Activated T-cell treated with anti-CD3 and anti-CD28 coated beads, Interleukin-2, amount 50 U/mL, for 24 hours (primary cell): Measurements from ENCODE around the gene PDE4D.

Source experiments
- DNase-seq: peaks from one replicate; pipeline ENCODE4 v3.0.0-alpha.2; 2020
- H3K27ac Mint-ChIP-seq: 2 replicates; pipeline ENCODE4 v1.8.0; 2020; ENCODE audit warnings: mild to moderate bottlenecking, mixed read lengths
- H3K27me3 Mint-ChIP-seq: 2 replicates; pipeline ENCODE4 v1.8.0; 2020; ENCODE audit warnings: mixed read lengths
- H3K36me3 Mint-ChIP-seq: 2 replicates; pipeline ENCODE4 v1.8.0; 2020; ENCODE audit warnings: low read depth, mixed read lengths
- H3K4me1 Mint-ChIP-seq: 2 replicates; pipeline ENCODE4 v1.8.0; 2020; ENCODE audit warnings: low read depth, mixed read lengths
- H3K4me3 Mint-ChIP-seq: 2 replicates; pipeline ENCODE4 v1.8.0; 2020; ENCODE audit warnings: mild to moderate bottlenecking, moderate library complexity, mixed read lengths
- H3K9me3 Mint-ChIP-seq: 2 replicates; pipeline ENCODE4 v1.8.0; 2020; ENCODE audit warnings: mixed read lengths

The PDE4D gene

DNA sequence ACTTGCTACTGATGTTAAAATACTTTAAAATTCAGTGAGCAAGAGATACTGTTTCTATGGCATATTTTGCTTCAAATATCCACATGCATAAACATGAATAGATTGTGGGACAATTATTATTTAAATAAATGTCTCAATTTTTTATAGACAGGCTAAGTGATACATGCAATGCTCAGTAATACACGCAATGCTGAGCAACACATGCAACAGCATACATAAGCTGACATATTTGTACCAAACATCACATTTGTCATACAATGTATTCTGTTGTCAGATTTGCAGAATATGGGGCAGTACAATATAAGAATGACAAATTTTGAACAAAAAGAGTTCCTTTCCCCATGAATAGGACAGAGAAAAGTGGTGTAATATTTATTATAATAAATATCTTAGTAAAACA is 155.5 kb downstream of the PDE4D start:
- H3K36me3 Mint-ChIP-seq: no peaks in the 10 kb centered on the region
- peaks cover 5% of the 10 kb centered on the region for H3K27me3 Mint-ChIP-seq
- H3K4me3 Mint-ChIP-seq: no peak overlapping the region
- H3K27ac Mint-ChIP-seq: no peak overlapping the region
- H3K9me3 Mint-ChIP-seq: peaks cover 2% of the 10 kb centered on the region
- H3K4me1 Mint-ChIP-seq: no peaks in the 10 kb centered on the region
- DNase-seq: no peak

DNA sequence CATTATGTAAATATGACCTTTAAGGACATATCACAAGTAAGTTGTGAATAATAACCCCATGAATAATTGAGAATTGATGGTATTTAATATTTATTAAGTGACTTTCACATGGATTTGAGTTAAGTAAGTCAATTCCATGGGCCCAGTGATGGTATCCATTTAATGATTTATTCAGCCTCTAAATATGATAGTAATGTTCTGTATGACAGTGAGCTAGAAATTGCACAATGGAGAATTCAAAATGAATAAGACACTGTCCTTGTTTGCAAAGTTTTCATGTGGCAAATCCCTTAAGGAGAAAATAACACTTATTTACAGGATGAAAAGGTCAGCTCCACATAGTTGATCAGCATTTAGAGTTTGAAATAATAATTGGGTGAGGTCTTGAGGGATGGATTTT is 160.7 kb downstream of the PDE4D start:
- no peak overlapping the region for H3K27ac Mint-ChIP-seq
- DNase-seq: no peak
- H3K9me3 Mint-ChIP-seq: no peaks in the 10 kb centered on the region
- no peaks in the 10 kb centered on the region for H3K36me3 Mint-ChIP-seq
- H3K4me1 Mint-ChIP-seq: no peaks in the 10 kb centered on the region
- no peak overlapping the region for H3K4me3 Mint-ChIP-seq
- H3K27me3 Mint-ChIP-seq: no peaks in the 10 kb centered on the region

GRCh38 chr5:59732301-59732700 is 161.2 kb downstream of the PDE4D start:
- no peaks in the 10 kb centered on the region for H3K9me3 Mint-ChIP-seq
- no peaks in the 10 kb centered on the region for H3K27me3 Mint-ChIP-seq
- H3K27ac Mint-ChIP-seq: no peak overlapping the region
- no peak overlapping the region for H3K4me3 Mint-ChIP-seq
- DNase-seq: no peak
- no peaks in the 10 kb centered on the region for H3K4me1 Mint-ChIP-seq
- H3K36me3 Mint-ChIP-seq: no peaks in the 10 kb centered on the region

DNA sequence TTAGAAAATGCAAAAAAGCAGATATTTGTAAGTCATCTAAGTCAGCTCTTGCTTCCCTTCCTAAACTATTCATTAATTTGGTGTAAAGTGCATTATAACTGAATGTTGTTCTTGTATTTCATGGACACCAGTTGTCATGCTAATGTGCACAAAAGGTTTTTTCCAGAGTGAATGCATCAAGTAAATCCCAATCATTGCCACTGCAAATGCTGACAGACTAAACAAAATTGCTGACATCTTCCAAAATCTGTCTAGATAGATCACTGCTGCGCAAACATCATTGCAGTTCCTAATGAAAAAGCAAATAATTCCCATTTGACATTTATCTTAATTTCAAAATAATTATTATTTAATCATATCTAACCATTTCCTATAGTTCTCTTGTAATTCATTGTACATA is 161.7 kb downstream of the PDE4D start:
- H3K27me3 Mint-ChIP-seq: no peaks in the 10 kb centered on the region
- no peaks in the 10 kb centered on the region for H3K9me3 Mint-ChIP-seq
- no peak for DNase-seq
- no peak overlapping the region for H3K4me3 Mint-ChIP-seq
- no peak overlapping the region for H3K27ac Mint-ChIP-seq
- no peaks in the 10 kb centered on the region for H3K4me1 Mint-ChIP-seq
- H3K36me3 Mint-ChIP-seq: no peaks in the 10 kb centered on the region

GRCh38 chr5:59729820-59730219 is 163.7 kb downstream of the PDE4D start:
- DNase-seq: no peak
- no peaks in the 10 kb centered on the region for H3K9me3 Mint-ChIP-seq
- H3K27ac Mint-ChIP-seq: no peak overlapping the region
- H3K27me3 Mint-ChIP-seq: no peaks in the 10 kb centered on the region
- H3K4me1 Mint-ChIP-seq: no peaks in the 10 kb centered on the region
- no peaks in the 10 kb centered on the region for H3K36me3 Mint-ChIP-seq
- H3K4me3 Mint-ChIP-seq: no peak overlapping the region

GRCh38 chr5:59729357-59729756 is 164.2 kb downstream of the PDE4D start:
- no peak for DNase-seq
- no peak overlapping the region for H3K27ac Mint-ChIP-seq
- no peaks in the 10 kb centered on the region for H3K27me3 Mint-ChIP-seq

GRCh38 chr5:59728356-59728755 is 165.2 kb downstream of the PDE4D start:
- DNase-seq: no peak
- Mint-ChIP-seq H3K4me3 (no peak overlapping the region), H3K27me3 (no peaks in the 10 kb centered on the region), H3K9me3 (no peaks in the 10 kb centered on the region), H3K27ac (no peak overlapping the region), H3K4me1 (no peaks in the 10 kb centered on the region), H3K36me3 (no peaks in the 10 kb centered on the region)

More at GRCh38 chr5:59729357-59729756, 164.2 kb downstream of the PDE4D start:
- no peaks in the 10 kb centered on the region for H3K9me3 Mint-ChIP-seq
- H3K4me1 Mint-ChIP-seq: no peaks in the 10 kb centered on the region
- H3K36me3 Mint-ChIP-seq: no peaks in the 10 kb centered on the region
- no peak overlapping the region for H3K4me3 Mint-ChIP-seq

- Mint-ChIP-seq H3K9me3 (no peaks in the 10 kb centered on the region), H3K4me1 (peaks cover 3% of the 10 kb centered on the region), H3K4me3 (no peak overlapping the region), H3K27me3 (no peaks in the 10 kb centered on the region), H3K36me3 (no peaks in the 10 kb centered on the region), H3K27ac (no peak overlapping the region)
- DNase-seq: no peak
These were observed 166.3 kb downstream of the PDE4D start for GRCh38 chr5:59727186-59727585.

DNA sequence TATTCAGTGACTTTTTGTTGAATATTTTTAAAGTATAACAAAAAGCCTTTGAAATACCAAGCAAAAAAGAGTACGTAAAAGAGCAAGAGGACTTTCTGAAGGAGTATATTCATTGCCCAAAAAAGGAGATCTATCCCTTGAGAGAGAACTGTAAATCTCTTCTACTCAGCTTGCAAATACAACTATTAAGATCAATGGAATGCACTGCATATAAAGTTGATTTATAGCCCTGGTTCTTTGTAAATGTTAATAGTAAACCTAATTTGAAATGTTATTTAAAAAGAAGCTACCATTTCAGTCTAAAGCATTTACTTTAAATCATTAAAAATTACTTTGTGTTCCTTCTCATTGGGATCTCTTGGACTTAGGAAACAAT is 168.1 kb downstream of the PDE4D start:
- H3K36me3 Mint-ChIP-seq: no peaks in the 10 kb centered on the region
- H3K4me3 Mint-ChIP-seq: no peak overlapping the region
- H3K4me1 Mint-ChIP-seq: peaks cover 3% of the 10 kb centered on the region
- DNase-seq: no peak
- no peaks in the 10 kb centered on the region for H3K9me3 Mint-ChIP-seq
- H3K27ac Mint-ChIP-seq: no peak overlapping the region
- H3K27me3 Mint-ChIP-seq: no peaks in the 10 kb centered on the region

DNA sequence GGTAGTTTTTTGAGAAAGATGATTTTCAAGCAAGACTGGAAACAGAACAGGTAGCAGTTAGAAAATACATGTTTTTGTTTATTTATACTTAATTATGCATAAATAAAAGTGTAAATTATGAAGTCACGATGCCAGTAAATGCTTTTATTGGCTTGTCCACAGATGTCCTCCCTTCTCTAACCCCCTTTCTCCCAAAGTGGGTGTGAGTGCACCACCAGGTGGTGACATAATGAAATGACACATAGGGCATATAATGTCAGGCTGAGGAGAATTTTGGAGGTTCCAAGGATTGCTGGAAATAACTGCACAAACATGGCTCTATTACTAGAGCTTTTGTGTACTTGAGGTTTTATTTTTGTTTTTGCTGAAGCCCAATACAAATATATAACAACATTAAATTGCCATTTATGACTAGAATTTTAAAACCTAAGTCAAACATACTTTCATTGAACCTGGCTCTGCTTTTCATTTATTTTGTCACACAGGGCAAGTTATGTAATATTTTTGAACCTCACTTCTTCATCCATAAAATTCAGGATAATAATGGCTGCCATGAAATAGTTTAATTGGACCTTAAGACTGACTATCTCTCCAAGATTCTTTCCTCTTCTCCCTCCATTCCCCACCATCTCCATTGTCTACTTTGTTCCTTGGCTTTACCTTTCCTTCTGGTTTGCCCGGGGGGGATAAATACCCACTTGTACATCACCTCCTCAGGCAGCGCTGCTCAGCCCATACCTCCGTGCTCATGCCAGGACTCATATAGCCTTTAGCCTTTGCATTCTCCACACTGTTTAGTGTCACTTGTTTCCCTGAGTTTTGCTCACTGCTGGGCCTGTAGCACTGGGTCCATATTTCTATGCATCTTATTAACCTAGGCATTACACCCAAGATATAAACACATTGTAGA is 168.8 kb downstream of the PDE4D start:
- H3K27me3 Mint-ChIP-seq: no peaks in the 10 kb centered on the region
- no peak overlapping the region for H3K4me3 Mint-ChIP-seq
- no peaks in the 10 kb centered on the region for H3K9me3 Mint-ChIP-seq
- no peaks in the 10 kb centered on the region for H3K36me3 Mint-ChIP-seq
- DNase-seq: no peak
- H3K4me1 Mint-ChIP-seq: peaks cover 3% of the 10 kb centered on the region
- H3K27ac Mint-ChIP-seq: no peak overlapping the region

GRCh38 chr5:59722874-59723273 is 170.7 kb downstream of the PDE4D start:
- Mint-ChIP-seq H3K4me1 (peaks cover 3% of the 10 kb centered on the region), H3K9me3 (no peaks in the 10 kb centered on the region), H3K36me3 (no peaks in the 10 kb centered on the region), H3K27ac (no peak overlapping the region), H3K4me3 (no peak overlapping the region), H3K27me3 (no peaks in the 10 kb centered on the region)
- DNase-seq: no peak

- Mint-ChIP-seq H3K9me3 (no peaks in the 10 kb centered on the region), H3K27ac (no peak overlapping the region), H3K36me3 (no peaks in the 10 kb centered on the region), H3K4me1 (peaks cover 3% of the 10 kb centered on the region), H3K27me3 (no peaks in the 10 kb centered on the region), H3K4me3 (no peak overlapping the region)
- no peak for DNase-seq
These were observed 171.8 kb downstream of the PDE4D start for GRCh38 chr5:59721741-59722140.

- DNase-seq: no peak
- Mint-ChIP-seq H3K4me1 (peaks cover 3% of the 10 kb centered on the region), H3K27me3 (no peaks in the 10 kb centered on the region), H3K9me3 (no peaks in the 10 kb centered on the region), H3K36me3 (no peaks in the 10 kb centered on the region), H3K4me3 (no peak overlapping the region), H3K27ac (no peak overlapping the region)
These were observed 173.5 kb downstream of the PDE4D start for GRCh38 chr5:59720063-59720462.

GRCh38 chr5:59716966-59717500 is 176.5 kb downstream of the PDE4D start:
- peaks cover 13% of the 10 kb centered on the region for H3K9me3 Mint-ChIP-seq
- no peak overlapping the region for H3K27ac Mint-ChIP-seq
- H3K4me3 Mint-ChIP-seq: no peak overlapping the region
- no peaks in the 10 kb centered on the region for H3K4me1 Mint-ChIP-seq
- H3K36me3 Mint-ChIP-seq: no peaks in the 10 kb centered on the region
- H3K27me3 Mint-ChIP-seq: no peaks in the 10 kb centered on the region
- no peak for DNase-seq

DNA sequence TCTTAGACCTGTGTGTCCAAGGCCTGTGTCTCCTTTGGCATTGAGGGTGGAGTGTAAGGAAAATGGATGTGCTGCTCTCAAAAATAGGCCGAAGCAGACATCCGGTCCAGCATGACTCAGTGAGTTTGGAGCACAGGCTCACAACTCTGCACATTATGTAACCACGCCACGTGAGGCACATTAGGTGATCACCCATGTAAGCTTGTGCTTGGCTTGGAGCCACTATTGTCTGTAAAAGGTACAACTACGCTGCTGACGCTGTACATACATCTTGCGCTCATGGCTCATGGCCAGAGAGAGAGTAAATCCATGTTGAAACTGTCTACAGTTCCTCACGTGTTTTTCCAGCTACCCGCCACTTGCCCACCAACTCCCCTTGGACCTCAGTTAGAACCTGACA is 177.5 kb downstream of the PDE4D start:
- no peak for DNase-seq
- Mint-ChIP-seq H3K36me3 (no peaks in the 10 kb centered on the region), H3K27ac (no peak overlapping the region), H3K4me1 (no peaks in the 10 kb centered on the region), H3K4me3 (no peak overlapping the region), H3K27me3 (no peaks in the 10 kb centered on the region), H3K9me3 (peaks cover 13% of the 10 kb centered on the region)
